Right renal cortex interstitium (tissue), 3 donors: ENCODE measurements around the gene HMGN4. TPM values are rescaled to one million over a fixed set of nuclear protein-coding genes. Genes with fewer than 3 reads are reported as not detected.
"Not testable (repeated sequence)": the region's sequence is repeated elsewhere in the genome, so short reads cannot be mapped to it uniquely, and the experiment has no call there.

Experiments
- DNase-seq, 3 donors: peaks; one replicate each; pipeline ENCODE4 v3.0.0-alpha.2; 2013; ENCODE audit warnings: low read depth in 3 of 3, low spot score in 2 of 3
- polyA plus RNA-seq, 3 donors: library from polyadenylated mRNA; unstranded; fragments of 120-200 nt; gene quantifications; one replicate each; pipeline ENCODE4 v1.2.1, GENCODE V29; 2013; ENCODE audit not compliant: insufficient read length in 3 of 3

Gene HMGN4
- polyA plus RNA-seq, 3 donors = 87.0 to 100 (median 98.5) TPM

- peak in 1 of 3 donors; percentile 60 for DNase-seq
Measured at GRCh38 chr6:26521600-26522391, 16.4 kb upstream of the HMGN4 start.

GRCh38 chr6:26522486-26523228, 15.5 kb upstream of the HMGN4 start:
- DNase-seq = not testable (repeated sequence)

GRCh38 chr6:26524314-26524713, 13.9 kb upstream of the HMGN4 start:
- not testable (repeated sequence) for DNase-seq

GRCh38 chr6:26524722-26525370, 13.3 kb upstream of the HMGN4 start:
- no peak for DNase-seq

GRCh38 chr6:26525838-26526237, 12.3 kb upstream of the HMGN4 start:
- DNase-seq = no peak

- DNase-seq = no peak
Measured at GRCh38 chr6:26526928-26527327, 11.2 kb upstream of the HMGN4 start.

- DNase-seq = no peak
Measured at GRCh38 chr6:26530203-26530602, 8.0 kb upstream of the HMGN4 start.

- no peak for DNase-seq
Measured at GRCh38 chr6:26531897-26532296, 6.3 kb upstream of the HMGN4 start.

- DNase-seq = peak; percentile 84 to 94 (median 89)
Measured at GRCh38 chr6:26532699-26533531, 5.3 kb upstream of the HMGN4 start.

- no peak for DNase-seq
Measured at GRCh38 chr6:26533532-26533931, 4.6 kb upstream of the HMGN4 start.

GRCh38 chr6:26534681-26535465, 3.3 kb upstream of the HMGN4 start:
- no peak for DNase-seq

- DNase-seq = no peak
Measured at GRCh38 chr6:26536571-26537159, 1.5 kb upstream of the HMGN4 start.

- DNase-seq = peak in 2 of 3 donors; percentile 76 to 87
Measured at GRCh38 chr6:26537160-26537845, 863 bp upstream of the HMGN4 start.

- no peak for DNase-seq
Measured at GRCh38 chr6:26538572-26538902, 371 bp downstream of the HMGN4 start.

- DNase-seq = no peak
Measured at GRCh38 chr6:26539071-26539615, 977 bp downstream of the HMGN4 start.

GRCh38 chr6:26541579-26541978, 3.4 kb downstream of the HMGN4 start:
- DNase-seq = no peak

GRCh38 chr6:26543953-26544352, 5.8 kb downstream of the HMGN4 start:
- no peak for DNase-seq

GRCh38 chr6:26544473-26544872, 6.3 kb downstream of the HMGN4 start:
- DNase-seq = no peak

GRCh38 chr6:26545627-26546026, 7.5 kb downstream of the HMGN4 start:
- no peak for DNase-seq
